C4-2B (cell line): ENCODE measurements around the gene GAS6.

Source experiments
- H3K27ac ChIP-seq: fragments of 450-650 bp; 2 replicates; pipeline ENCODE4 v1.5.1; 2017
- CTCF ChIP-seq: fragments of 450-650 bp; conservative IDR thresholded peaks from 2 replicates; pipeline ENCODE4 v1.5.1; 2017; ENCODE audit warnings: mild to moderate bottlenecking
- ZFX ChIP-seq: fragments of 450-650 bp; IDR thresholded peaks from 2 replicates; pipeline ENCODE4 v1.6.1; 2017

Gene GAS6

GRCh38 chr13:113880651-113881611, 17.1 kb upstream of the GAS6 start:
- no peak for TF ChIP-seq CTCF
- no peak for TF ChIP-seq ZFX
- no peak overlapping the region for H3K27ac ChIP-seq

- H3K27ac ChIP-seq = peak overlapping the region; percentile 37; the same call in 1 of the 2 replicates
- TF ChIP-seq ZFX = no peak
- TF ChIP-seq CTCF = no peak
Measured at GRCh38 chr13:113879494-113880360, 15.9 kb upstream of the GAS6 start.

GRCh38 chr13:113879017-113879416, 15.1 kb upstream of the GAS6 start:
- no peak overlapping the region; the same call in 1 of the 2 replicates for H3K27ac ChIP-seq
- no peak for TF ChIP-seq ZFX

- no peak overlapping the region for H3K27ac ChIP-seq
- TF ChIP-seq ZFX (no peak), CTCF (no peak)
Measured at GRCh38 chr13:113877149-113877990, 13.5 kb upstream of the GAS6 start.

GRCh38 chr13:113876346-113877148, 12.7 kb upstream of the GAS6 start:
- no peak overlapping the region for H3K27ac ChIP-seq
- TF ChIP-seq ZFX = no peak
- no peak for TF ChIP-seq CTCF

- no peak overlapping the region for H3K27ac ChIP-seq
- no peak for TF ChIP-seq ZFX
- TF ChIP-seq CTCF = no peak
Measured at GRCh38 chr13:113875837-113876281, 12.0 kb upstream of the GAS6 start.

GRCh38 chr13:113875429-113875815, 11.5 kb upstream of the GAS6 start:
- H3K27ac ChIP-seq = no peak overlapping the region
- TF ChIP-seq CTCF (no peak), ZFX (no peak)
